Measurements from ENCODE around the gene ANO10.

DNA sequence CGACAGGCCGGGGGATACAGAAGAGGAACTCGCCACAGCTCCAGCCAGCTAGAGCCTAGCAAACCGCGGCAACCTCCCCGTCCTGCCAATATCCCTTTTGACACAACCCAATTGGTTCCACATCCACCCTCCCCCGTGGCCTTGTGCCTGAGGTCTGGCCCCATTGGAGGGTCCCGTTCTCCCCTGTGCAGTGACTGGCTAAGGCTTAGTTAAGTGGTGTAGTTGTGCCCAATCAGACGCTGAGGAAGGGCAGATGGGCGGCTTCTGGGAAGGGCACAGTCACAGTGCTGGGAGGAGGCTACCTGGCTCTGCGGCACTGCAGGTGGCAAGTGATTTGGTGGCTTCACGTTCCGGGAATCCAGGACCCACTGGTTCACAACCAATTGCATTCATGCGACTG lies 256.9 kb downstream of the ANO10 start:
- no peak for TF ChIP-seq POLR2AphosphoS5 (IDR thresholded peaks at IDR 0.05; ENCODE audit: low read depth, low read length)
- TF ChIP-seq, protein P1, sequence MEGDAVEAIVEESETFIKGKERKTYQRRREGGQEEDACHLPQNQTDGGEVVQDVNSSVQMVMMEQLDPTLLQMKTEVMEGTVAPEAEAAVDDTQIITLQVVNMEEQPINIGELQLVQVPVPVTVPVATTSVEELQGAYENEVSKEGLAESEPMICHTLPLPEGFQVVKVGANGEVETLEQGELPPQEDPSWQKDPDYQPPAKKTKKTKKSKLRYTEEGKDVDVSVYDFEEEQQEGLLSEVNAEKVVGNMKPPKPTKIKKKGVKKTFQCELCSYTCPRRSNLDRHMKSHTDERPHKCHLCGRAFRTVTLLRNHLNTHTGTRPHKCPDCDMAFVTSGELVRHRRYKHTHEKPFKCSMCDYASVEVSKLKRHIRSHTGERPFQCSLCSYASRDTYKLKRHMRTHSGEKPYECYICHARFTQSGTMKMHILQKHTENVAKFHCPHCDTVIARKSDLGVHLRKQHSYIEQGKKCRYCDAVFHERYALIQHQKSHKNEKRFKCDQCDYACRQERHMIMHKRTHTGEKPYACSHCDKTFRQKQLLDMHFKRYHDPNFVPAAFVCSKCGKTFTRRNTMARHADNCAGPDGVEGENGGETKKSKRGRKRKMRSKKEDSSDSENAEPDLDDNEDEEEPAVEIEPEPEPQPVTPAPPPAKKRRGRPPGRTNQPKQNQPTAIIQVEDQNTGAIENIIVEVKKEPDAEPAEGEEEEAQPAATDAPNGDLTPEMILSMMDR (IDR thresholded peaks at IDR 0.05), result no peak
- TF ChIP-seq, protein P2, sequence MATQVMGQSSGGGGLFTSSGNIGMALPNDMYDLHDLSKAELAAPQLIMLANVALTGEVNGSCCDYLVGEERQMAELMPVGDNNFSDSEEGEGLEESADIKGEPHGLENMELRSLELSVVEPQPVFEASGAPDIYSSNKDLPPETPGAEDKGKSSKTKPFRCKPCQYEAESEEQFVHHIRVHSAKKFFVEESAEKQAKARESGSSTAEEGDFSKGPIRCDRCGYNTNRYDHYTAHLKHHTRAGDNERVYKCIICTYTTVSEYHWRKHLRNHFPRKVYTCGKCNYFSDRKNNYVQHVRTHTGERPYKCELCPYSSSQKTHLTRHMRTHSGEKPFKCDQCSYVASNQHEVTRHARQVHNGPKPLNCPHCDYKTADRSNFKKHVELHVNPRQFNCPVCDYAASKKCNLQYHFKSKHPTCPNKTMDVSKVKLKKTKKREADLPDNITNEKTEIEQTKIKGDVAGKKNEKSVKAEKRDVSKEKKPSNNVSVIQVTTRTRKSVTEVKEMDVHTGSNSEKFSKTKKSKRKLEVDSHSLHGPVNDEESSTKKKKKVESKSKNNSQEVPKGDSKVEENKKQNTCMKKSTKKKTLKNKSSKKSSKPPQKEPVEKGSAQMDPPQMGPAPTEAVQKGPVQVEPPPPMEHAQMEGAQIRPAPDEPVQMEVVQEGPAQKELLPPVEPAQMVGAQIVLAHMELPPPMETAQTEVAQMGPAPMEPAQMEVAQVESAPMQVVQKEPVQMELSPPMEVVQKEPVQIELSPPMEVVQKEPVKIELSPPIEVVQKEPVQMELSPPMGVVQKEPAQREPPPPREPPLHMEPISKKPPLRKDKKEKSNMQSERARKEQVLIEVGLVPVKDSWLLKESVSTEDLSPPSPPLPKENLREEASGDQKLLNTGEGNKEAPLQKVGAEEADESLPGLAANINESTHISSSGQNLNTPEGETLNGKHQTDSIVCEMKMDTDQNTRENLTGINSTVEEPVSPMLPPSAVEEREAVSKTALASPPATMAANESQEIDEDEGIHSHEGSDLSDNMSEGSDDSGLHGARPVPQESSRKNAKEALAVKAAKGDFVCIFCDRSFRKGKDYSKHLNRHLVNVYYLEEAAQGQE (IDR thresholded peaks at IDR 0.05; ENCODE audit: insufficient read depth in 1 of 2, low read depth in 2 of 2, low read length in 1 of 2), result no peak

Measured in Panc1 (cell line).